ENCODE data around the gene ARID1B.

Gene ARID1B

DNA sequence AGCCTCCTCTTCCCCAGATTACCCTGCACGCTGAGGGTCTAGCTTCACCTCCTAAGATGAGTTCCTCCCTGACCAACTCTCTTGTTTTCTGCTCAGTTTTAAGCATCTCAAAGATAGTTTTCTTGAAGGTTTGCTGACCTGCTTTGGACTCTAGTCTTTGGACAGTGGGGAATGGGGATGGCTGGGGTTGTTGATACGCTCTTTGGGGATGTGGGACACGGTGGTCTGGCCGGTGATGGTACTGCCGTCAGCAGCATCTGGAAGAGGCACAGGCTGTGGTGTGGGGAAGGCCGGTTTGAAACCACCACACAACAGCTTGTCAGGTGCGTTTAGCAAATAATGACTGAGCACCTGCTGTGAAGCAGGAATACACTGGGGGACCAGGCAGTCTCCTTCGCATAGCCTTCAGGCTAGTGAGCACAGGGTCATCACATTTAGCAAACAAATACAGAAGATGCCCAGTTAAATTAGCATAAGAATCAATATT is 452.0 kb downstream of the ARID1B start:
- H3K4me3 Mint-ChIP-seq = no peak overlapping the region

GRCh38 chr6:157229713-157230112 is 452.5 kb downstream of the ARID1B start:
- Mint-ChIP-seq H3K9me3 (no peaks in the 10 kb centered on the region), H3K36me3 (ENCODE audit: low read depth) (no peaks in the 10 kb centered on the region), H3K4me1 (ENCODE audit: low read depth) (peaks cover 23% of the 10 kb centered on the region), H3K27me3 (peaks cover 30% of the 10 kb centered on the region), H3K27ac (no peak overlapping the region), H3K4me3 (no peak overlapping the region)
- peak; percentile 18 for DNase-seq

More for the DNA sequence above, 452.0 kb downstream of the ARID1B start:
- Mint-ChIP-seq H3K9me3 (no peaks in the 10 kb centered on the region), H3K4me1 (ENCODE audit: low read depth) (peaks cover 21% of the 10 kb centered on the region), H3K36me3 (ENCODE audit: low read depth) (no peaks in the 10 kb centered on the region), H3K27ac (no peak overlapping the region), H3K27me3 (peaks cover 25% of the 10 kb centered on the region)
- DNase-seq = peak; percentile 17

DNA sequence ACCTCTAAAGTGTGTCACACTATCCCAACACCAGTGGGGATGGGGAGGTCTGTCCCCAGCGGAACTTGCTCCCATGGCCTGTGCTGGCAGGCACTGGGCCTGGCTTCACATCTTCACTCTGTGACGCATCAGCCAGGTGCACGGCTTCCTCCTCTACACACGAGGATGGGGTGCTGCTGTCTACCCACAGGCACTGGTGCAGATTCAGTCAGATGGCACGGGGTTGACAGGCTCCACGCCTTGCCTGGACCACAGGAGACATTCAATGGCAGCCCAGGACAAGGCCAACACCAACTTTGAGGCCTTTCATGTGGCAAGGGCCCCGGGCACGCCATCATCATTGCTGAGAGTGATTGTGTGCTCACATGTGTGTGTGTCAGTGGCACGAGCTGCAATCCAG is 453.7 kb downstream of the ARID1B start:
- H3K4me3 Mint-ChIP-seq = no peak overlapping the region
- H3K36me3 Mint-ChIP-seq (ENCODE audit: low read depth) = no peaks in the 10 kb centered on the region
- no peak for DNase-seq
- H3K27ac Mint-ChIP-seq = no peak overlapping the region
- no peaks in the 10 kb centered on the region for H3K9me3 Mint-ChIP-seq
- peaks cover 34% of the 10 kb centered on the region for H3K4me1 Mint-ChIP-seq (ENCODE audit: low read depth)
- H3K27me3 Mint-ChIP-seq = peaks cover 42% of the 10 kb centered on the region

- no peak for DNase-seq
- Mint-ChIP-seq H3K27me3 (peaks cover 47% of the 10 kb centered on the region), H3K9me3 (no peaks in the 10 kb centered on the region), H3K27ac (peak overlapping the region; percentile 47), H3K36me3 (ENCODE audit: low read depth) (no peaks in the 10 kb centered on the region), H3K4me3 (no peak overlapping the region), H3K4me1 (ENCODE audit: low read depth) (peaks cover 32% of the 10 kb centered on the region)
Measured at GRCh38 chr6:157232161-157232895, 455.1 kb downstream of the ARID1B start.

- peaks cover 51% of the 10 kb centered on the region for H3K27me3 Mint-ChIP-seq
- DNase-seq = no peak
- H3K36me3 Mint-ChIP-seq (ENCODE audit: low read depth) = no peaks in the 10 kb centered on the region
- H3K4me3 Mint-ChIP-seq = no peak overlapping the region
- no peak overlapping the region for H3K27ac Mint-ChIP-seq
- H3K9me3 Mint-ChIP-seq = no peaks in the 10 kb centered on the region
- H3K4me1 Mint-ChIP-seq (ENCODE audit: low read depth) = peaks cover 26% of the 10 kb centered on the region
Measured at GRCh38 chr6:157233156-157233555, 456.0 kb downstream of the ARID1B start.

GRCh38 chr6:157233686-157234085 is 456.5 kb downstream of the ARID1B start:
- no peak for DNase-seq
- H3K36me3 Mint-ChIP-seq (ENCODE audit: low read depth) = no peaks in the 10 kb centered on the region
- H3K4me1 Mint-ChIP-seq (ENCODE audit: low read depth) = peaks cover 26% of the 10 kb centered on the region
- no peak overlapping the region for H3K27ac Mint-ChIP-seq
- no peak overlapping the region for H3K4me3 Mint-ChIP-seq
- H3K27me3 Mint-ChIP-seq = peaks cover 51% of the 10 kb centered on the region
- H3K9me3 Mint-ChIP-seq = no peaks in the 10 kb centered on the region

GRCh38 chr6:157235600-157236039 is 458.4 kb downstream of the ARID1B start:
- Mint-ChIP-seq H3K36me3 (ENCODE audit: low read depth) (no peaks in the 10 kb centered on the region), H3K4me3 (peak overlapping the region; percentile 82), H3K27me3 (peaks cover 60% of the 10 kb centered on the region), H3K27ac (no peak overlapping the region), H3K4me1 (ENCODE audit: low read depth) (peaks cover 24% of the 10 kb centered on the region), H3K9me3 (no peaks in the 10 kb centered on the region)
- peak; percentile 71 for DNase-seq

- no peak overlapping the region for H3K27ac Mint-ChIP-seq
- no peaks in the 10 kb centered on the region for H3K9me3 Mint-ChIP-seq
- peak overlapping the region; percentile 82 for H3K4me3 Mint-ChIP-seq
- DNase-seq = peak; percentile 54
- peaks cover 25% of the 10 kb centered on the region for H3K4me1 Mint-ChIP-seq (ENCODE audit: low read depth)
- peaks cover 60% of the 10 kb centered on the region for H3K27me3 Mint-ChIP-seq
- H3K36me3 Mint-ChIP-seq (ENCODE audit: low read depth) = no peaks in the 10 kb centered on the region
Measured at GRCh38 chr6:157236040-157236725, 459.0 kb downstream of the ARID1B start.

DNA sequence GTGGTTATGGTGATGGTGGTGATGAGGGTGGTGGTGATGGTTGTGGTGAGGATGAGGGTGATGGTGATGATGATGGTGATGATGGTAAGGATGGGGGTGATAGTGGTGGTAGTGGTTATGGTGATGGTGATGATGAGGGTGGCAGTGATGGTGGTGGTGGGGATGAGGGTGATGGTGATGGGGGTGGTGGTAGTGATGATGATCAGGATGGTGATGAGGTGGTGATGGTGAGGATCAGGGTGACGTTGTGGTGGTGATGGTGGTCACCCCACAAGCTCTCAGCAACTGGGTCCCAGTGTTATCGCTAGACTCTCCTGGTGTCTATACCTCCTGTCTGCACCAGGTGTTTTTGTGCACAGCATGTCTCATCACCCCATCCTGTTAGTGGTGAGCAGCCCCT is 461.2 kb downstream of the ARID1B start:
- Mint-ChIP-seq H3K4me3 (no peak overlapping the region), H3K27ac (no peak overlapping the region), H3K4me1 (ENCODE audit: low read depth) (peaks cover 25% of the 10 kb centered on the region), H3K9me3 (no peaks in the 10 kb centered on the region), H3K27me3 (peaks cover 43% of the 10 kb centered on the region), H3K36me3 (ENCODE audit: low read depth) (no peaks in the 10 kb centered on the region)
- DNase-seq = no peak

- H3K9me3 Mint-ChIP-seq = no peaks in the 10 kb centered on the region
- peaks cover 21% of the 10 kb centered on the region for H3K4me1 Mint-ChIP-seq (ENCODE audit: low read depth)
- peaks cover 35% of the 10 kb centered on the region for H3K27me3 Mint-ChIP-seq
- H3K27ac Mint-ChIP-seq = no peak overlapping the region
- no peak for DNase-seq
- H3K4me3 Mint-ChIP-seq = no peak overlapping the region
- no peaks in the 10 kb centered on the region for H3K36me3 Mint-ChIP-seq (ENCODE audit: low read depth)
Measured at GRCh38 chr6:157239148-157239547, 462.0 kb downstream of the ARID1B start.

DNA sequence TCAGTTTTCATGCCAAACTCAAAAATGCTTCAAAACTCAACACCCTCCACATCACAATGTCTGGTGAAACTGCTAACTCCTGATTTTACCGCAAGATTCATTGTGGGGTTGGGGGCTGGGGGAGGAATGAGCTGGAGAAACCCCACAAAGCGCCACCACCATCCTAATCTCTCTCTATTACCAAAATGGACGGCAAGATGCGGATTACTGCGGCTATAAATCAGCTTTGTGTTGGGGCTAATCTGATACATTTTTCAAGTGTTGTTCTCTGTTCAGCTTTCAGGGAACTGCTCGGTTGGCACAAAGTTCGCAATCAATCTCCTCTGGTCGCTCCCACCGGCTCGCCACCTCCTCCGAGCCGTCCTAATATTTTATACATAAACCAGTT is 462.5 kb downstream of the ARID1B start:
- Mint-ChIP-seq H3K27ac (no peak overlapping the region), H3K4me1 (ENCODE audit: low read depth) (peaks cover 19% of the 10 kb centered on the region), H3K9me3 (no peaks in the 10 kb centered on the region), H3K27me3 (peaks cover 30% of the 10 kb centered on the region), H3K36me3 (ENCODE audit: low read depth) (no peaks in the 10 kb centered on the region), H3K4me3 (no peak overlapping the region)
- DNase-seq = no peak

GRCh38 chr6:157240059-157240959 is 463.1 kb downstream of the ARID1B start:
- H3K4me3 Mint-ChIP-seq = no peak overlapping the region
- H3K9me3 Mint-ChIP-seq = no peaks in the 10 kb centered on the region
- H3K36me3 Mint-ChIP-seq (ENCODE audit: low read depth) = no peaks in the 10 kb centered on the region
- H3K27ac Mint-ChIP-seq = no peak overlapping the region
- DNase-seq = no peak
- peaks cover 24% of the 10 kb centered on the region for H3K27me3 Mint-ChIP-seq
- peaks cover 13% of the 10 kb centered on the region for H3K4me1 Mint-ChIP-seq (ENCODE audit: low read depth)

- Mint-ChIP-seq H3K27me3 (peaks cover 18% of the 10 kb centered on the region), H3K4me1 (ENCODE audit: low read depth) (peaks cover 8% of the 10 kb centered on the region), H3K9me3 (no peaks in the 10 kb centered on the region), H3K27ac (no peak overlapping the region), H3K4me3 (no peak overlapping the region), H3K36me3 (ENCODE audit: low read depth) (no peaks in the 10 kb centered on the region)
- no peak for DNase-seq
Measured at GRCh38 chr6:157240960-157241311, 463.8 kb downstream of the ARID1B start.

DNA sequence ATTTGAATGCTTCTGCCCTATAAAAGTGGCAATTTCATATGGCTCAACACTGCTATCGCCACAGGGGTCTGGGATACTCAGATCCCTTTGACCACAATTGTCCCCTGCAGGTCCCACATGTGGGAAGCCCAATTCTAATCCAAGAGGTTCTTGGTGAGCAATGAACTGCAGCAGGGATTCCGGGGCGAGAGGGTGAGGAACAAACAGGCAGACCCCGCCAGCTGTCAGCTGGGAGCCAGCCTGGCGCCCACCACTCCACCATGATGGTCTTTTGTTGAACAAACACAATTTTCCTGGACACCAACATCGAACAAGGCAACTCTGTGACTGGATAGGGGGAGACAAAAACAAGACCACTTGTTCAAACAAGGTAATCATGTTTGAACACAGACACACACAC is 465.6 kb downstream of the ARID1B start:
- no peak for DNase-seq
- H3K27ac Mint-ChIP-seq = no peak overlapping the region

More for the DNA sequence above, 465.6 kb downstream of the ARID1B start:
- no peaks in the 10 kb centered on the region for H3K9me3 Mint-ChIP-seq
- H3K4me1 Mint-ChIP-seq (ENCODE audit: low read depth) = peaks cover 2% of the 10 kb centered on the region
- H3K4me3 Mint-ChIP-seq = no peak overlapping the region
- H3K27me3 Mint-ChIP-seq = peaks cover 9% of the 10 kb centered on the region
- no peaks in the 10 kb centered on the region for H3K36me3 Mint-ChIP-seq (ENCODE audit: low read depth)

All from activated T-cell treated with anti-CD3 and anti-CD28 coated beads, Interleukin-2, amount 50 U/mL, for 24 hours (primary cell).